Cardiac muscle cell (in vitro differentiated cells and primary cell): ENCODE measurements around the gene TSPOAP1. TPM values are rescaled to one million over a fixed set of nuclear protein-coding genes. Genes with fewer than 3 reads are reported as not detected.

Source experiments
- DNase-seq, 2 donors: peaks; one replicate each; pipeline versions ENCODE4 v3.0.0 to v3.0.0-alpha.2; 2010 to 2017; ENCODE audit warnings: low read depth in 1 of 2, low spot score in 1 of 2
- H3K27ac ChIP-seq: fragments of 200-600 bp; sonication (generic); 2 replicates; pipeline ENCODE4 v1.5.1; 2016
- H3K27me3 ChIP-seq: fragments of 200-600 bp; sonication (generic); 2 replicates; pipeline ENCODE4 v1.6.0; 2016; ENCODE audit warnings: control low read depth
- H3K36me3 ChIP-seq: fragments of 200-600 bp; sonication (generic); 2 replicates; pipeline ENCODE4 v1.5.1; 2016; ENCODE audit warnings: control low read depth
- H3K4me1 ChIP-seq: fragments of 200-600 bp; sonication (generic); 2 replicates; pipeline ENCODE4 v1.8.1; 2017; ENCODE audit warnings: low read depth, mild to moderate bottlenecking, mixed run types
- H3K4me3 ChIP-seq: fragments of 200-600 bp; sonication (generic); 2 replicates; pipeline ENCODE4 v1.5.1; 2016; ENCODE audit warnings: mild to moderate bottlenecking
- H3K9me3 ChIP-seq: fragments of 200-600 bp; sonication (generic); 2 replicates; pipeline ENCODE4 v1.5.1; 2017; ENCODE audit warnings: low read depth, mild to moderate bottlenecking, control low read depth
- CTCF ChIP-seq: IDR thresholded peaks from 2 replicates; pipeline ENCODE4 v1.5.1; 2012; ENCODE audit warnings: low read depth, mild to moderate bottlenecking, low read length
- polyA plus RNA-seq: library from polyadenylated mRNA; unstranded; fragments of >200 nt; fragmentation: Nextera tagmentation; extraction: Ambion mirVana; gene quantifications from 2 replicates; pipeline ENCODE4 v1.2.1, GENCODE V29; 2016
- total RNA-seq: library from RNA; depleted of rRNA; stranded (reverse); fragments of >200 nt; gene quantifications from 2 replicates; pipeline ENCODE4 v1.2.3, GENCODE V29; 2016

Gene TSPOAP1
- total and polyA plus RNA-seq, 2 experiments from 2014 or later: 77.5 to 92.1 TPM

- Histone ChIP-seq H3K36me3 (no peaks in the 10 kb centered on the region), H3K27ac (peak overlapping the region; percentile 98), H3K27me3 (no peaks in the 10 kb centered on the region), H3K9me3 (no peaks in the 10 kb centered on the region), H3K4me3 (no peak overlapping the region), H3K4me1 (peaks cover 24% of the 10 kb centered on the region)
- no peak for TF ChIP-seq CTCF
- DNase-seq: no peak
These were observed 8.6 kb upstream of the TSPOAP1 start for GRCh38 chr17:58337210-58337599.

DNA sequence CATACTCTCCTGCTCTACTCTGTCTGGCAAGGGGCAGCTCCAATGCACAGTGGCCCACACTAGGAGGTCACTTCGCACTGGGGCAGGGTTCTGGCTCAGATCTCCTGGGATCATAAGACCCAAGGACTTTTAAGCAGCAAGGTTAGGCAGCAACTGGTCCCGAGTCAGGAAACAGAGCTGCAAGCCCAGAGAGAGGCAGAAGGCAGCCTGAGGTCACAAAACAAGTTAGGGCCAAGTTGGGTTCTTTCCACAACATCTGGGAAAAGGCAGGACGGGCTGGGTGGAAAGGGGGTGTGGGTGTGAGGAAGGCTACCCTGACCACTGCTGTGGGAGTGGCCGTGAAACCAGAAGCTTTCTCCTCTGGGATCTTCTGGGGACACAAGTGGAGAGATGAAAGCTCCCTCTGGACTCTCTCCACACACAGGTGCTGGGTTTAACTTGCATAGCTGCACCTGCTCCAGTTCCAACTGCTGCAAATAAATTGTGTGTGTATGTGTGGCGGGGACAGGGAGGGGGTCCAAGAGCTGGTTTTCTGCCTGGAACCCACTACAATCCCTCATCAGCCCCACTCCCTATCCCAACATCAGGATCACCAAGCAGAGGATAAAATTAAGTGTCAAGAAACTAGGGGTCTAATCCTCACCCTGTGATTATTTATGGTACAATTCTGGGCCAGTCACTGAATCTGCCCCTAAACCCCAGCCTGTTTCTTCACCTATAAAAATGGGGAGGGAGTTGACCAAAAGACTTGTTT, 8.0 kb upstream of the TSPOAP1 start:
- peak in 1 of 2 donors; percentile 49 for DNase-seq
- Histone ChIP-seq H3K4me1 (peaks cover 24% of the 10 kb centered on the region), H3K4me3 (no peak overlapping the region), H3K27me3 (no peaks in the 10 kb centered on the region), H3K36me3 (no peaks in the 10 kb centered on the region), H3K9me3 (no peaks in the 10 kb centered on the region), H3K27ac (peak overlapping the region; percentile 98)
- TF ChIP-seq CTCF: no peak

DNA sequence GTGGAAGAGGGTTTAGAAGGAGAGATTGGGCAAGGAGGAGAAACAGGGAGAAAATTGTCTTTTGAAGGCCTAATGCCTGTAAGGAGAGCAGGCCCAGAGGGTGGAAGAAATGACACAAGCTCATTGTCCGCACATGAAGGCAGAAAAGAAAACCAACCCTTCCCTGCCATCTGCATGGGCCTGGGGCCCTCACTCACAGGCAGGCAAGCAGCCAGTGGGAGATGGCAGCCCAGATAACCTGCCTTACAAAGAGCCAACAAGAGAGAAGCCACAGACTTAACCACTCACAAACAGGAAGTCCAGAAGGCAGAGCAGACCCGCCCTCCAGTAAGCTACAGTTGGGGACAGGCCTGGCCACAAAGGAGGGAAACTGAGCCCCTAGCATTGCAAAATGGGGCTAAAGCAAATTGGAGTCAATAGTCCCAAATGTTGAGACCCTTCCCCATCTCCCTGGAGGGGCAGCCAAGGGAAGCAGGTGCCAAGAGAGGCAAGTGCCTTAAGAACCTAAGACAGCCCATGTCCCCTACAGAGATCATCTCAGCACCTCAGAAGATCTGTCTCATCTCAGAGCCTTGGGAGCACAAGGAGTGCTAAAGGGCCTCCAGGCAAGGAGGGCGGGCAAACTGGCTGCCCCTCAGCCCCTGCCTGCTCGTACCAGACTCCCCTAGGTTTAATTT, 7.3 kb upstream of the TSPOAP1 start:
- H3K9me3 ChIP-seq: no peaks in the 10 kb centered on the region
- no peak overlapping the region for H3K4me3 ChIP-seq
- H3K27ac ChIP-seq: peak overlapping the region; percentile 98
- no peaks in the 10 kb centered on the region for H3K27me3 ChIP-seq
- no peak for DNase-seq
- no peaks in the 10 kb centered on the region for H3K36me3 ChIP-seq
- no peak for TF ChIP-seq CTCF
- H3K4me1 ChIP-seq: peaks cover 24% of the 10 kb centered on the region

GRCh38 chr17:58335061-58335731, 6.6 kb upstream of the TSPOAP1 start:
- H3K4me1 ChIP-seq: peaks cover 24% of the 10 kb centered on the region
- no peak for DNase-seq
- TF ChIP-seq CTCF: no peak
- H3K36me3 ChIP-seq: no peaks in the 10 kb centered on the region
- H3K27me3 ChIP-seq: no peaks in the 10 kb centered on the region
- H3K27ac ChIP-seq: no peak overlapping the region
- H3K9me3 ChIP-seq: no peaks in the 10 kb centered on the region
- H3K4me3 ChIP-seq: no peak overlapping the region

DNA sequence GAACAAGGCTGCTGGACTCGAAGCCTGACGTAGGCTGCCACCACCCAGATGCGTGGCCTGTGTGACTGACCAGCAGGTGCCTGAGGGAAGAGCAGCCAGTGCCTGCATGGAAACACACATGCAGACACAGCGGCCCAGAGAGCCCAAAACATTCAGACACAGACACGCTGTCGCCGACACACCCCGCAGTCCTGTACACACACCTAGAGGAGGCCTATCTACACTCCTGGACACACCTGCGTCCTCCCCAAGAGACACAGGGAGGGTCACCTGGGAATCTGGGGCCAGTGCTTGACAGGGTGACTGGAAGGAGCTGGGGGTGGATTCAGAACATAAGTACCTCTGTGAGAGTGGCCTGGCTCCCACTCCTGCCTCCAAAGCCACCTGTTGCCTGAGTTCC, 6.1 kb upstream of the TSPOAP1 start:
- no peak overlapping the region for H3K4me3 ChIP-seq
- peaks cover 24% of the 10 kb centered on the region for H3K4me1 ChIP-seq
- DNase-seq: no peak
- H3K36me3 ChIP-seq: no peaks in the 10 kb centered on the region
- H3K27me3 ChIP-seq: no peaks in the 10 kb centered on the region
- no peak overlapping the region for H3K27ac ChIP-seq
- no peak for TF ChIP-seq CTCF
- no peaks in the 10 kb centered on the region for H3K9me3 ChIP-seq
